ENCODE results near the gene RAB5IF. TPM values are rescaled to one million over a fixed set of nuclear protein-coding genes. Genes with fewer than 3 reads are reported as not detected.

The RAB5IF gene
- total RNA-seq, 6 donors from 2014 or later: 57.6 to 124 (median 80.3) TPM

- 73 to 77% methylated on average over 2 of the region's 2 CpGs for WGBS, 2 donors
- peaks cover 5 to 10% (median 7%) of the 10 kb centered on the region in 4 donors for H3K4me1 ChIP-seq
- no peak for TF ChIP-seq POLR2A (IDR thresholded peaks at IDR 0.05)
- no peak for TF ChIP-seq POLR2AphosphoS5 (IDR thresholded peaks at IDR 0.05)
- TF ChIP-seq, protein P1, sequence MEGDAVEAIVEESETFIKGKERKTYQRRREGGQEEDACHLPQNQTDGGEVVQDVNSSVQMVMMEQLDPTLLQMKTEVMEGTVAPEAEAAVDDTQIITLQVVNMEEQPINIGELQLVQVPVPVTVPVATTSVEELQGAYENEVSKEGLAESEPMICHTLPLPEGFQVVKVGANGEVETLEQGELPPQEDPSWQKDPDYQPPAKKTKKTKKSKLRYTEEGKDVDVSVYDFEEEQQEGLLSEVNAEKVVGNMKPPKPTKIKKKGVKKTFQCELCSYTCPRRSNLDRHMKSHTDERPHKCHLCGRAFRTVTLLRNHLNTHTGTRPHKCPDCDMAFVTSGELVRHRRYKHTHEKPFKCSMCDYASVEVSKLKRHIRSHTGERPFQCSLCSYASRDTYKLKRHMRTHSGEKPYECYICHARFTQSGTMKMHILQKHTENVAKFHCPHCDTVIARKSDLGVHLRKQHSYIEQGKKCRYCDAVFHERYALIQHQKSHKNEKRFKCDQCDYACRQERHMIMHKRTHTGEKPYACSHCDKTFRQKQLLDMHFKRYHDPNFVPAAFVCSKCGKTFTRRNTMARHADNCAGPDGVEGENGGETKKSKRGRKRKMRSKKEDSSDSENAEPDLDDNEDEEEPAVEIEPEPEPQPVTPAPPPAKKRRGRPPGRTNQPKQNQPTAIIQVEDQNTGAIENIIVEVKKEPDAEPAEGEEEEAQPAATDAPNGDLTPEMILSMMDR (IDR thresholded peaks at IDR 0.05): no peak
- TF ChIP-seq EP300 (IDR thresholded peaks at IDR 0.05): no peak
- DNase-seq (no peak), ATAC-seq (ENCODE audit: low FRiP score in 2 of 2) (no peak)
- no peaks in the 10 kb centered on the region for H3K27me3 ChIP-seq
- H3K4me3 ChIP-seq: no peak overlapping the region
- H3K27ac ChIP-seq: no peak overlapping the region
- no peaks in the 10 kb centered on the region for H3K36me3 ChIP-seq
- H3K9me3 ChIP-seq: no peaks in the 10 kb centered on the region
Observed at GRCh38 chr20:36624944-36625324, 19.4 kb downstream of the RAB5IF start.

DNA sequence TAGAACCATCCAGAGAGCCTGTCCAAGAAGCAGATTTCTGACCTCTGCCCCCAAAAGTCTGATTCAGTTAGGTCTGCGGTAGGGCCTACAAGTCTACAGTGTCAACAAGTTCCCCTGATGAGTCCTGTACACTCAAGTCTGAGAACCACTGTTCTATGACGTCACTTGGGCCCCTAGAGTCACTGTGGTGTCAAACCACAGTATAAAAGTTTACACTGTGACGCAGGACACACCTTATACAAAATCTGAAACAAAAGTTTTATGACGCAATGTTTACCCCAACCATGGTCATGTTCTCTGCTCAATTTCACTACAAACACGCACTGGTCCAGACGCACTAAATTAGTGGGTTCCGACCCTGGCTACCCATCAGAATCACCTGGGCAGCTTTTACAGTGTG is 22.5 kb downstream of the RAB5IF start:
- no peaks in the 10 kb centered on the region for H3K36me3 ChIP-seq
- no peak overlapping the region for H3K4me3 ChIP-seq
- 78 to 84% methylated on average over 7 of the region's 7 CpGs for WGBS, 2 donors
- ATAC-seq (ENCODE audit: low FRiP score in 2 of 2) (no peak), DNase-seq (no peak)
- no peaks in the 10 kb centered on the region for H3K9me3 ChIP-seq
- no peak overlapping the region for H3K27ac ChIP-seq
- TF ChIP-seq POLR2AphosphoS5 (IDR thresholded peaks at IDR 0.05) (no peak), EP300 (IDR thresholded peaks at IDR 0.05) (peak in 2 of 4 donors; percentile 25 to 62)
- no peaks in the 10 kb centered on the region for H3K27me3 ChIP-seq
- H3K4me1 ChIP-seq: peaks cover 5 to 10% (median 7%) of the 10 kb centered on the region in 4 donors

DNA sequence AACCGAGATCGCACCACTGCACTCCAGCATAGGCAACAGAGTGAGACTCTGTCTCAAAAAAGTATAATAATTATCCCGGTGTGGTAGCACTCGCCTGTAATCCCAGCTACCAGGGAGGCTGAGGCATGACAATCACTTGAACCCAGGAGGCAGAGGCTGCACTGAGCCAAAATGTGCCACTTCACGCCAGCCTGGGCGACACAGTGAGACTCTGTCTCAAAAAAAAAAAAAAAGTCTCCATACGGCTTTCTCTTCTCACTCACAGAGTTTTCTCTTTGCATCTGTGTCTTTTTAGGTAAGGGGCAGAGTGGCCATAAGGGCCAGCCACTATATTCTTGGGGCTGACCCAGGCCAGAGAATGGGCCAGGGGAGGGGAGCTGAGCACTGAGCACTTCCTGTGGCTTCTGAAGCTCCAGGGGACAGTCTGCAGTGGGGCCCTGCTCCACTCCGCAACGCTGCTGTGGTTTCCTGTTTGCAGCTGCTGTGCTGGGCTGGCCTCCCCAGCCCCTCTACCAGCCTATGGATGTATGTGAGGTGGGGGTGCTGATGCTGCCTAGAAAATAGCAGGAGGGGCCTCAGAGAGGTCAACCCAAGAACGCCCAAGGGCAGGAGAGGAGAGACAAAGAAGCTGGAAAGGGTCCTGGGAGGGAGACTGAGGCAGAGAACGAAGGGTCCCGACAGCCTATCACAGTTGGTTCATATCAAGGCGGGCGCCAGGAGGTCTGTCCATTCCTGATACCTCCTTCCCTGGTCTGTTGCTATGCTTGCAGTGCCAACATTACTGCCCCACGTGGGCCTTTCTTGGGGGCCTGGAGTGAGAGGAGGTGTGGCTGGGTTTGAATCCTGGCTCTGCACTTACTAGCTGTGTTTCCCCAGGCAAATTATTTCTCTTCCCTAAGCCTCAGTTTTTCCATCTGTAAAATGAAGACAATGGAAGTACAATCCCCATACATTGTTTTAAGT is 24.4 kb downstream of the RAB5IF start:
- Histone ChIP-seq H3K4me1 (no peaks in the 10 kb centered on the region), H3K9me3 (no peaks in the 10 kb centered on the region), H3K27ac (peak overlapping the region in 2 of 4 donors; percentile 49 to 52), H3K36me3 (no peaks in the 10 kb centered on the region), H3K4me3 (no peak overlapping the region), H3K27me3 (no peaks in the 10 kb centered on the region)
- ATAC-seq (ENCODE audit: low FRiP score in 2 of 2) (peak in 1 of 2 donors; percentile 46), DNase-seq (peak in 1 of 2 donors; percentile 50)
- 66 to 68% methylated on average over 11 to 14 of the region's 15 CpGs for WGBS, 2 donors
- TF ChIP-seq, protein P1 (IDR thresholded peaks at IDR 0.05): no peak
- TF ChIP-seq EP300 (IDR thresholded peaks at IDR 0.05): no peak
- TF ChIP-seq POLR2AphosphoS5 (IDR thresholded peaks at IDR 0.05): no peak
- TF ChIP-seq POLR2A (IDR thresholded peaks at IDR 0.05): no peak

DNA sequence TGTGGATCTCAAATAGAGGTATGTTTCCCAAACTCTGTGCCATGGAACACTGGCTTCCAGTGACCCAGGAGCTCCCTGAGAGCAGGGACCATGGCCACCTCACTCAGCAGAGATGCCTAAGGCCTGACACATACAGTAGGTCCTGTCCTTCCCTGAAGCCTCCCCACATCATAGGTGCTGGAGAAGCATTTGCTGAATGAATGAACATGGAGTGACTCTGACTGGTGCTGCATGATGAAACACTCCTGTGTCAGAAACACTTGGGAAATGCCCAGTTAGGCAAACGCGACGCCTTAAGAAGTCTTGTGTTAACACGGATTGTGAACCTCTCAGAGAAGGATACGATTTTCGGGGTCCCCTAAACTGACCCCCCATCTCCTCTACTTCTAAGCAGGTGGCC is 26.1 kb downstream of the RAB5IF start:
- WGBS, 2 donors: 86 to 88% methylated on average over 6 of the region's 6 CpGs
- DNase-seq (no peak), ATAC-seq (ENCODE audit: low FRiP score in 2 of 2) (no peak)

DNA sequence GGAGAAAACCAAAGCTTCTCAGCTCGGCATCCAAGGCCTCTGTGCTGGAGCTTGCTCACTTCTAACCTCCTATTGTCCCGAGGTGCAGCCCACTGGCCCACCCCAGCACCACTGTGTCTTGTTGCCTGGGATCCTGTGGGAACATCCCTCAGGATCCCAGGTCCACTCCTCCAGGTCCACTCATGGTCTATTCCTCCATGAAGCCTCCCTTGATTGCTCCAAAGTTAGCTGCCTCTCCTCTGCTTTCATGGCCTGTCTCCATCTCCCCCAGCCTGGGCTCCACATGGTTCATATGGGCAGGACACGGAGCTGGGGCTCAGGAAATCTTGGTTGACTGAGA is 26.5 kb downstream of the RAB5IF start:
- H3K36me3 ChIP-seq: no peaks in the 10 kb centered on the region
- no peak overlapping the region for H3K27ac ChIP-seq
- H3K27me3 ChIP-seq: no peaks in the 10 kb centered on the region
- no peaks in the 10 kb centered on the region for H3K9me3 ChIP-seq
- WGBS, 2 donors: 73 to 92% methylated on average over 2 to 3 of the region's 3 CpGs
- ATAC-seq (ENCODE audit: low FRiP score in 2 of 2): no peak
- TF ChIP-seq POLR2A (IDR thresholded peaks at IDR 0.05) (no peak), POLR2AphosphoS5 (IDR thresholded peaks at IDR 0.05) (no peak), EP300 (IDR thresholded peaks at IDR 0.05) (no peak)
- TF ChIP-seq, protein P1 (IDR thresholded peaks at IDR 0.05): no peak
- H3K4me1 ChIP-seq: no peaks in the 10 kb centered on the region
- DNase-seq: no peak
- H3K4me3 ChIP-seq: no peak overlapping the region

More for the DNA sequence above, 26.1 kb downstream of the RAB5IF start:
- TF ChIP-seq POLR2AphosphoS5 (IDR thresholded peaks at IDR 0.05): no peak
- Histone ChIP-seq H3K36me3 (no peaks in the 10 kb centered on the region), H3K4me1 (no peaks in the 10 kb centered on the region), H3K4me3 (no peak overlapping the region), H3K27me3 (no peaks in the 10 kb centered on the region), H3K9me3 (no peaks in the 10 kb centered on the region), H3K27ac (no peak overlapping the region)
